GM23248 (cell line): ENCODE measurements around the gene SNTB2.
"Not testable (repeated sequence)": the region's sequence is repeated elsewhere in the genome, so short reads cannot be mapped to it uniquely, and the experiment has no call there.

Experiments
- EZH2 ChIP-seq: fragments of 200-600 bp; sonication (generic); IDR thresholded peaks from 2 replicates; pipeline ENCODE4 v1.6.1; 2018; ENCODE audit warnings: antibody characterized with exemption, mild to moderate bottlenecking; ENCODE audit not compliant: insufficient read depth, poor library complexity, severe bottlenecking
- EZH2phosphoT487 ChIP-seq: fragments of 200-600 bp; sonication (generic); IDR thresholded peaks from 2 replicates; pipeline ENCODE4 v1.6.1; 2018; ENCODE audit warnings: antibody characterized with exemption, moderate library complexity, mild to moderate bottlenecking, low read depth; ENCODE audit not compliant: insufficient read depth

GRCh38 chr16:69149621-69150020, 37.3 kb upstream of the SNTB2 start:
- TF ChIP-seq EZH2phosphoT487, EZH2: not testable (repeated sequence)
